NCI-H2227 (cell line): ENCODE data around the gene CHST13.

Experiments
- DNase-seq: peaks from one replicate; lab custom pipeline; 2025; ENCODE audit not compliant: unreplicated experiment; lab: John Stamatoyannopoulos, UW

The CHST13 gene

GRCh38 chr3:126553284-126554084 is 29.5 kb downstream of the CHST13 start:
- DNase-seq = no peak

- DNase-seq = no peak
These were observed 30.9 kb downstream of the CHST13 start for GRCh38 chr3:126554560-126555525.

GRCh38 chr3:126555795-126556636 is 32.1 kb downstream of the CHST13 start:
- no peak for DNase-seq

- no peak for DNase-seq
These were observed 32.9 kb downstream of the CHST13 start for GRCh38 chr3:126556637-126557414.

- no peak for DNase-seq
These were observed 33.4 kb downstream of the CHST13 start for GRCh38 chr3:126557415-126557745.

- no peak for DNase-seq
These were observed 33.8 kb downstream of the CHST13 start for GRCh38 chr3:126557761-126558160.

GRCh38 chr3:126558336-126559071 is 34.5 kb downstream of the CHST13 start, which contains the start of gene C3orf22:
TSS of gene C3orf22 (minus strand) at chr3:126558932. CDS start at chr3:126553390, 5,542 bp downstream.
- DNase-seq = no peak

- no peak for DNase-seq
These were observed 38.9 kb downstream of the CHST13 start for GRCh38 chr3:126562737-126563276.

- DNase-seq = peak; percentile 31
These were observed 43.9 kb downstream of the CHST13 start for GRCh38 chr3:126567696-126568438.

GRCh38 chr3:126568776-126569342 is 44.9 kb downstream of the CHST13 start:
- no peak for DNase-seq

GRCh38 chr3:126569390-126569975 is 45.5 kb downstream of the CHST13 start:
- DNase-seq = no peak

- no peak for DNase-seq
These were observed 46.2 kb downstream of the CHST13 start for GRCh38 chr3:126570103-126570541.

GRCh38 chr3:126571078-126571477 is 47.1 kb downstream of the CHST13 start:
- DNase-seq = no peak

GRCh38 chr3:126573492-126574117 is 49.6 kb downstream of the CHST13 start:
- DNase-seq = peak; percentile 17

GRCh38 chr3:126577261-126577660 is 53.3 kb downstream of the CHST13 start:
- DNase-seq = no peak

- DNase-seq = no peak
These were observed 54.7 kb downstream of the CHST13 start for GRCh38 chr3:126578702-126579101.

- DNase-seq = no peak
These were observed 56.8 kb downstream of the CHST13 start for GRCh38 chr3:126580746-126581145.
